ENCODE measurements around the gene NEDD4. TPM values are rescaled to one million over a fixed set of nuclear protein-coding genes. Genes with fewer than 3 reads are reported as not detected.

The NEDD4 gene
- total and polyA plus RNA-seq, 2 experiments from 2014 or later, result 11.0 to 21.8 TPM

- Histone ChIP-seq H3K9me3 (ENCODE audit: low read depth) (no peaks in the 10 kb centered on the region), H3K27ac (no peak overlapping the region), H3K36me3 (ENCODE audit: low read depth) (no peaks in the 10 kb centered on the region), H4K20me1 (ENCODE audit: insufficient read depth) (no peaks in the 10 kb centered on the region), H3F3A (ENCODE audit: insufficient read depth) (peaks cover 14% of the 10 kb centered on the region; the same call in 1 of the 2 replicates), H3K9me2 (ENCODE audit: insufficient read depth) (no peaks in the 10 kb centered on the region), H2AFZ (no peak overlapping the region), H3K4me1 (ENCODE audit: insufficient read depth) (peaks cover 20% of the 10 kb centered on the region), H3K79me2 (ENCODE audit: insufficient read depth) (peaks cover 70% of the 10 kb centered on the region), H3K27me3 (replicated peaks; ENCODE audit: insufficient read depth) (no peaks in the 10 kb centered on the region), H3K4me3 (no peak overlapping the region), H3K9ac (no peak overlapping the region), H3K4me2 (ENCODE audit: unreplicated experiment) (no peak overlapping the region)
- no peak for DNase-seq
- TF ChIP-seq EZH2phosphoT487 (IDR thresholded peaks at IDR 0.05; ENCODE audit: insufficient read depth, low read depth), result no peak
- no peak for TF ChIP-seq EZH2 (IDR thresholded peaks at IDR 0.05; ENCODE audit: insufficient read depth, poor library complexity, severe bottlenecking)
- WGBS, 2 experiments (ENCODE audit: low coverage in 1 of 2, low lambda C conversion rate in 2 of 2, missing lambda C conversion rate in 2 of 2), result 76 to 90% methylated on average over 2 of the region's 2 CpGs
- in situ Hi-C loops (cut with MboI), result no loop called here
These were observed 4.0 kb downstream of the NEDD4 start for GRCh38 chr15:55989383-55989782.

GRCh38 chr15:55981582-55982249, 11.7 kb downstream of the NEDD4 start:
- in situ Hi-C loops (cut with MboI), result no loop called here
- no peaks in the 10 kb centered on the region for H3K36me3 ChIP-seq (ENCODE audit: low read depth)
- H3K4me1 ChIP-seq (ENCODE audit: insufficient read depth), result 0 out of 2 replicates have a peak, but pooled peaks cover 7% of the 10 kb centered on the region
- no peaks in the 10 kb centered on the region for H4K20me1 ChIP-seq (ENCODE audit: insufficient read depth)
- no peak overlapping the region for H2AFZ ChIP-seq
- no peak overlapping the region for H3K27ac ChIP-seq
- H3F3A ChIP-seq (ENCODE audit: insufficient read depth), result no peaks in the 10 kb centered on the region
- H3K9me3 ChIP-seq (ENCODE audit: low read depth), result no peaks in the 10 kb centered on the region
- H3K9ac ChIP-seq, result no peak overlapping the region
- DNase-seq, result no peak
- 96 to 100% methylated on average over 2 of the region's 2 CpGs for WGBS, 2 experiments (ENCODE audit: low coverage in 1 of 2, low lambda C conversion rate in 2 of 2, missing lambda C conversion rate in 2 of 2)
- H3K4me3 ChIP-seq, result no peak overlapping the region
- no peaks in the 10 kb centered on the region for H3K9me2 ChIP-seq (ENCODE audit: insufficient read depth)
- H3K79me2 ChIP-seq (ENCODE audit: insufficient read depth), result peaks cover 98% of the 10 kb centered on the region
- TF ChIP-seq EZH2 (IDR thresholded peaks at IDR 0.05; ENCODE audit: insufficient read depth, poor library complexity, severe bottlenecking) (no peak), EZH2phosphoT487 (IDR thresholded peaks at IDR 0.05; ENCODE audit: insufficient read depth, low read depth) (no peak)
- no peak overlapping the region for H3K4me2 ChIP-seq (ENCODE audit: unreplicated experiment)
- H3K27me3 ChIP-seq (replicated peaks; ENCODE audit: insufficient read depth), result no peaks in the 10 kb centered on the region

- Histone ChIP-seq H3K79me2 (ENCODE audit: insufficient read depth) (peaks cover 99% of the 10 kb centered on the region), H3K36me3 (ENCODE audit: low read depth) (no peaks in the 10 kb centered on the region), H4K20me1 (ENCODE audit: insufficient read depth) (no peaks in the 10 kb centered on the region), H3K27me3 (replicated peaks; ENCODE audit: insufficient read depth) (no peaks in the 10 kb centered on the region), H2AFZ (no peak overlapping the region), H3K27ac (no peak overlapping the region), H3K4me3 (no peak overlapping the region), H3F3A (ENCODE audit: insufficient read depth) (no peaks in the 10 kb centered on the region), H3K9me2 (ENCODE audit: insufficient read depth) (no peaks in the 10 kb centered on the region), H3K4me1 (ENCODE audit: insufficient read depth) (0 out of 2 replicates have a peak, but pooled peaks cover 7% of the 10 kb centered on the region), H3K9me3 (ENCODE audit: low read depth) (no peaks in the 10 kb centered on the region), H3K9ac (no peak overlapping the region), H3K4me2 (ENCODE audit: unreplicated experiment) (no peak overlapping the region)
- TF ChIP-seq EZH2phosphoT487 (IDR thresholded peaks at IDR 0.05; ENCODE audit: insufficient read depth, low read depth) (no peak), EZH2 (IDR thresholded peaks at IDR 0.05; ENCODE audit: insufficient read depth, poor library complexity, severe bottlenecking) (no peak)
- DNase-seq, result no peak
- 94 to 99% methylated on average over 4 of the region's 4 CpGs for WGBS, 2 experiments (ENCODE audit: low coverage in 1 of 2, low lambda C conversion rate in 2 of 2, missing lambda C conversion rate in 2 of 2)
- in situ Hi-C loops (cut with MboI), result no loop called here
These were observed 12.9 kb downstream of the NEDD4 start for GRCh38 chr15:55980511-55980910.

GRCh38 chr15:55977231-55977630, 16.2 kb downstream of the NEDD4 start:
- no peaks in the 10 kb centered on the region for H3K4me1 ChIP-seq (ENCODE audit: insufficient read depth)
- H3K36me3 ChIP-seq (ENCODE audit: low read depth), result no peaks in the 10 kb centered on the region
- H3K9me2 ChIP-seq (ENCODE audit: insufficient read depth), result no peaks in the 10 kb centered on the region
- H3K9me3 ChIP-seq (ENCODE audit: low read depth), result no peaks in the 10 kb centered on the region
- no peak overlapping the region for H3K27ac ChIP-seq
- DNase-seq, result no peak
- peaks cover 99% of the 10 kb centered on the region for H3K79me2 ChIP-seq (ENCODE audit: insufficient read depth)
- H3K27me3 ChIP-seq (replicated peaks; ENCODE audit: insufficient read depth), result no peaks in the 10 kb centered on the region
- no peak overlapping the region for H3K9ac ChIP-seq
- peaks cover 6% of the 10 kb centered on the region; the same call in 1 of the 2 replicates for H4K20me1 ChIP-seq (ENCODE audit: insufficient read depth)
- TF ChIP-seq EZH2phosphoT487 (IDR thresholded peaks at IDR 0.05; ENCODE audit: insufficient read depth, low read depth) (no peak), EZH2 (IDR thresholded peaks at IDR 0.05; ENCODE audit: insufficient read depth, poor library complexity, severe bottlenecking) (no peak)
- H3F3A ChIP-seq (ENCODE audit: insufficient read depth), result no peaks in the 10 kb centered on the region
- 96 to 98% methylated on average over 1 of the region's 1 CpG for WGBS, 2 experiments (ENCODE audit: low coverage in 1 of 2, low lambda C conversion rate in 2 of 2, missing lambda C conversion rate in 2 of 2)
- H3K4me2 ChIP-seq (ENCODE audit: unreplicated experiment), result no peak overlapping the region
- in situ Hi-C loops (cut with MboI), result no loop called here
- no peak overlapping the region for H3K4me3 ChIP-seq
- no peak overlapping the region for H2AFZ ChIP-seq

Data from GM23248 (cell line).